ENCODE data around the gene ELMO1.

ELMO1 gene

DNA sequence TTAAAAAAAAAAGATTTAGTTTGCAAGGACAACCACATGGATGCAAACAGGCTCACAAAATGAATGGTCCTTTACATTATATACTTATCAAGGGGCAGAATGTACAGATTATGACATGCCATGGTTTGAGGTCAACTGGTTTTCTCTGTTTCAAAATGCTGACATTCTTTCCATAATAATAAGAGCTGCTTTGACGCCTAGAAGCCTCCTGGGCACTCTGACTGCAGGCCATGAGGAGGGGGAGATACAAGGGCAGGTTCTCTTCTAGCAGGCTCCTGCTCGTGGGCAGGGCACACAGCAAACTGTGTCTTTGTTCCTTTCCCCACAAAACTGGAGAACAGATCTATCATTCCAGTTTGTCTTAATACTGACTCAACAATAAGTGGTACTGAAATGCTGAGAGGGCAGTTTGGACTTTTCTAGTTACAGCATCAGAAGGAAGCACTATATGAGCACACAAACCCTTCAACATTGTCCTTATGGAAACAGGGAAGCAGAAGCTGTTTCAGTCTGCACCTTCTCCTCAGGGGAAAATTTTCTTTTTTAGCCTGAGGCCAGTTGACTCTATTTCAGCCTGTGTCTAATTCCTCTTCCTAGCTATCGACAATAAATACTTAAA lies 409.4 kb downstream of the ELMO1 start:
- DNase-seq: no peak

DNA sequence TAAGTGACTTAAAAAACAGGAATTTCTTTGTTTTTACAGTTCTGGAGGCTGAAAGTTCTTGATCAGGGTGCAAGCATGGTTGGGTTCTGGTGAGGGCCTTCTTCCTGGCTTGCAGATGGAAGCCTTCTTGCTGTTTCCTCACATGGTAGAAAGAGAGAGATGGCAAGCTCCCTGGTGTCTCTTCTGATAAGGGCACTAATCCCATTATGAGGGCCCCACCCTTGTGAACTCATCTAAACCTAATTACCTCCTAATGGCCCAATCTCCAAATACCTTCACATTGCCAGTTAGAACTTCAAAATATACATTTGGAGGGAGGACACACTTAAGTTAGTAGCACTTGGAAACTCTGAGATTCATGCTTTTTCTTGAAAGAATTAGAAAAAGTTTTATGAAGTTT lies 410.0 kb downstream of the ELMO1 start:
- no peak for DNase-seq

DNA sequence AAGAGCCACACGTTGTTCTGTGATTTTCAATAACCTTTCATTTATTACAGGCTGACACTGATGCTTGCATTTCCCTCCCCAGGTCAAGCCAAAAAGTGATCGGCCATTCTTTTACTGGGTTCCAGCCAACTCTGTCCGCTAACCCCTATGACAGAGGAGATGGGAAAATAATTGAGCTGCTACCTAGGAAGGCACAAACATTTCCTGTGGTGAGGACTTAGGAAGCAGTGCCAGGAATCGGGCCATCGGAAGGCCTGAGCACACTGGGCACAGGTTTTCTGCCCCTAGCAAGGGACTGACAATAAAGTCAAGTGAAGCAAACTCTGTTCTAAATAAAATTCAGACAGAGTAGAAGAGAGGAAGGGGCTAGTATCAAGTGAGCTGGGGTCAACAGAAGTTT lies 411.4 kb downstream of the ELMO1 start:
- no peak for DNase-seq

DNA sequence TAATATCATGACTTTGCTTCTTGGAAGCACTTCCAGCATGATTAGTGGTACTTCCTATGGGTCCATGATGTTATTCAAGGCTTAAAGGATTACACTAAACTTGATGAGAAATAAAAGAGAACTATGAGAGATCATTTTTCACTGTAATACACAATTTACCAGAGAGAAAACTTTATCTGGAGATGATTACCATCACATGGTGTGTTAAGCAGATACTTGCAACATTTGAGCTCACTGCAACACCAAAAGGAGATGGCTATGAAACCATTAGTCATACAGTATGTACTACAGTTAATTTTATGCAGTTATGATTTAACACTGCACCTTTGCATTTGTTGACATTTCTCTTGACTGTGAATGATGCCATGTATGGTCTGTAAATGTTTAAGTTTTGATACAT lies 413.0 kb downstream of the ELMO1 start:
- no peak for DNase-seq

DNA sequence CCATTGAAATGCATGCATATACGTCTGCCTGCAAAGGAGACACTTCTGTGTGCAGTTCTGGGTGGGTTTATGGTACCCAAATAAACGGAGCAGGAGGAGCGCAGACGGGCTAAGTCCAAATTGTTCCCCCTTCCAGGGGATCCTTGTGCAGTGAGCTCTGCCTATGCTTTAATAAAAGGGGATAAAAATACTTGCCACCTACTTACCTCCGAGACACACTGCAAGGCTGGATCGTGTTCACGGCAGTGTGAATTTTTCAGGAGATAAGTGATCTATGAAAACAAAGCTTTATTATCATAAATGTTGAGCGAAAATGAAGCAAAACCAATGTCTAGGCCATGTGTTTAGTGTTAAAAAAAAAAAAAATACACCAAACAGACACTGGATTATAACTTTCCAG lies 415.5 kb downstream of the ELMO1 start:
- DNase-seq: no peak

DNA sequence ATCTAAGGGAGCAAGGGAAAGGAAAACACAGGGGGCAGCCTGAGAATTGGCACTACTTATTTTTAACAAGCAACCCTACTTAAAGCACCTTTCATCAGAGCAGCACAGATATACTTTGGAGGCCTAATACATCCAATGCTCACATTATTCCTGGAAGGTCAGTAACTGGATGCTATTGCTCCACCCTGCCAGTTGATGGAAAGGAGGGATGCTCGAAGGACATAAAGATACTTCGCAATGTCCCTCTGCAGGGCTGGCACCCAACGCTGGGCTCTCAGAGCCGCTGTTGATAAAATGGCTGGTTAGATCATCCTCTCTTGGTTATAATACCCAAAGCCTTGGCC lies 416.4 kb downstream of the ELMO1 start:
- no peak for DNase-seq

DNA sequence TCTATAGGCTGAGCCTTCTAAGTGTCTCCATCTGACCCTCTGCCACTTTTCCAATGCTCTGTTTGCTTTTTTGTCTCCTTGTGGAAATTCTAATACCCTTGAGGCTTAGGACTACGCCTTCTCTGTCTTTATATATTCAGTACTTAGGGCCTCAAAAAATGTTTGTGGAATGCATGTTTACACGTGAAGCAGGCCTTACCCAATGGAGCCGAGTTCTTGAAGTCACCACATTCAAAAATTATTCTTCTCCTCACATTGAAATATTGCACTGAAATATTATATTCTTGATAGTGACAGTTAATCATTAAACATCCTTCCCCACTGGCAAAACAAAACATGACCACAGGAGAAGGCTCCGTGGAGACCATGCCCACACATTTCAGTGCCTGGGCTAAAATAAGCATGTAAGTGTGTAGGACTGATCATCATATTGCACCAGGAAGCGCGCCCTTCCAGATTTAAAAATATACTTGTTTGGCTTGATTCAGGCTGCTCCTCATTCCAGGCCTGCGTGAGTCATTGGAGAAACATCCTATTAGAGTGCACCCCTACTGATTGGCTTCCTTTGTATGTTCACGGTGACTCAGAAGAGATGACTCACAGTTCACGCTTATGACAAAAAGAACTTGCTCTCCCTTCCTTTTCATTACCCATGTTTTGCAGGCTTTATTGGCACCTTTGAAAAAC lies 416.9 kb downstream of the ELMO1 start:
- no peak for DNase-seq

DNA sequence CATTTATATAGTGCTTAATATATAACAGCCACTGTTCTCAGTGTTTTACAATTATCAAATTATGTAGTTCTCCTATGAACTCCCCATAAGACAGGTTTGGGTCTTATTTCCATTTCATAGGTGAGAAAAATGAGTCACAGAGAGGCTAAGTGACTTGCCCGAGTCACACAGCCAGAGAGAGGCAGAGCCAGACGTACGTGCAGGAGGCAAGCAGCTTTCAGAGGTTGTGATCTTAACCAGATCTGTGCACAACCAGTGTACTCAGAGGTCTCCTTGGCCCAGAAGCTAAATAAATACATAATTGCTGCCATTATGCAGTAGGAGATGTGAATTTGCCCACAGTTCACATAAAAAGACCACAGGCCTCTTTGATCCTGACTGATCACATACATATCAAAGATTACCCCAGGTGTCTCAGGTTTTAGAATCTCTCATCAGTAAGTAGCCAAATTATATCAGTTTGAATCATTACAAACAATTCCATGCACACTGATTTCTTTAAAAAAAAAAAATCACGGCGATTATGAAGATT lies 419.7 kb downstream of the ELMO1 start:
- no peak for DNase-seq

DNA sequence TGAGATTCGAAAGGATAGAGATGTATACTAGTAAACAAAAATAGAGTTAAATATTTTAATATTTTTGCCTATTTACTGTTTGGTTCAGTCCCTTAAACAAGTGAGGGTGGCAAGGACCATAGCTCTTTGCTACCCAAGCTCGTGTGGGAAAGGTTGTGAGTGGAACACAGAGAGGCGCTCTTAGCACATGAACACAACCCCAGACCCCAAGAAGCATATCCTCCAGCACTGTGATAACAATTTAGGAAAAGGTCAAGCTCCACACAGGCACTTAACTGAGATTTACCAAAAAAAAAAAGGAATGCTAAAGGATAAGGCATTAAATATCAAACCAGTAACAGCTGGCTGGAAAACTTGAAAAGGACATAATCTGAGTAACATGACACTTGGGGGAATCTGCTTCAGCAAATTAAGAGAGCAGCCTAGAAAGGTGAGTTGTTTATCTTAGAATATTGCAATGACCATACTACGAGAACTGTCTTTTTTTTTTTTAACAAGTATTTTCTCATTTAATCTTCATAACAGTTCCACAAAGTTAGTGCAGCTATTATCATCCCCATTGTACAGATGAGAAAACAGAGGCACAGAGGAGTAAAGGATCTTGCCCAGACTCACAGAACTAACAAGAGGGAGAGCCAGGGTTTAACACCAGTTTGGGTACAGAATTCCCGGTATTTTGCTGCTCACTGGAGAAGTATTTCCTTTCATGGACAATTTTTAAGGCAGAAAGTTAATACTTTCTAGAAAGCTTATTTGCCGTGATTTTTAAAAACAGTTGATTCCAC lies 420.9 kb downstream of the ELMO1 start:
- no peak for DNase-seq

DNA sequence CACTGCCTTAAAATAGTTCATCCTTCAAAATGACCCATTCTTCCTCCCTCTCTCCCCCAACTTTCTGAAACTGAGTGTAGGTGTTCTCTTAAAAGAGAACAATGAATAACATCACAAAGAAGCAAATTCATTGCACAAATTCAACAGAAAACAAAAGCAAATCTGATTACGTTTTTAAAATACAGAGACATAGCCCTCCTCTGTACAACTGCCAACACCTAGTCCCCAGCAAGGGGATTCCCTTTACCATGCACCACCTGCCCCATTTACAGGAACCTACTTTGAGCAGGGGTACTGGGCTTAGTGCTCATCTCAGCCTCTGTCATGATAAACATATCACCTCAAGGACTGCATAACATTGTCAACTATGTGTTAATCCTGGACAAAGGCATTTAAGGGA lies 421.6 kb downstream of the ELMO1 start:
- DNase-seq: no peak

DNA sequence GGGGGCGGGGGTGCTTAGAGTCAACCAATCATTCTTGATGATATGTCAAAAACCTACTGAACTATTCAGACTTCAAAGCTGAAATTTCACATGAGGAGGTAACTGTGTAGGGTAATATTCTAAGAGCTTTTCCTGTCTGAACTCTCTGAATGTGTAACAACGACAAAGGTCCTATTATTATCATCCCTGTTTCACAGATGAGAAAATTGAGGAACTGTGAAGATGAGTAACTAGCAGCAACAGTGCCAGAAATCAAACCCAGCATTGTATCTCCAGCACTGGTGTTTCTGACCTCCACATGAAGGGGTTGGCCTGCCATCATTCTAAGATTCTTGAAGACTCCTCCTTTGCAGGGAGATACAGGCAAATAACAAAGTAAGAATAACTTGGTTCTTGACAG lies 429.7 kb downstream of the ELMO1 start:
- no peak for DNase-seq

DNA sequence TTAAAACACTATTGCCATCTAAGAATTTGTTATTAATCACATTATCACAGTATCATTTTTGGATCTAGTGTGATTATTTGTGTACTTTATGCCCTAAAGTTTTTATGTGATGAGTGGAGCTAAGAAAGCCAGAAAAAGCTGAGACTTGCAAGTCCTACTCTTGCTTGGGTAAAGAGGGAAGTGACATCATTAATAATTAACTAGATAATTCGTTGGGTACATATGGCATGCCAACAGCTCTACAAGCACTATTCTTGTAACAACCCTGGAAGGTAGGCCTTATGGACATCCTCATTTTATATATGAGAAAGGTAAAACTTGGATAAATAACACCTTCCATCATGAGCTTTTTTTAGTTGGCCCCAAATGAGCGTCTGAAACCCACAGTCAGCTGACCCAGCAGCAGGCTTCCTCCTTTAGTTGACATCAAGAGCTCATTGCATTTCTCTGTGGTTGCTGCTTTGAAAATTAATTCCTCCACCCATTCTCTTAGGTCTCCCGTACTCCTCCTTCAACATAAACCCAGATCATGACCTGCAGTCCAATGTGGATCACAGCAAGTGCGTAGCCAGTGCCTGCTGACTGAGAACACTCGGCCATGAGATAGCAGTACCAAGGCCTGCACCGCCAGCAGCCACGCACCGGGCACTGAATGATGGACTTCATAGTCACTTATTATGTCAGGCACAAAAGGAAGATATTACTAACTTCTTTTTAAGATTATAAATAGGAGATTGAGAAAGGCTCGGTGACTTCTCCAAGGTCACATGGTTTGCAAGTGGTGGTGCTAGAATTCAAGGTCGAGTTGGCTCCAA lies 432.4 kb downstream of the ELMO1 start:
- DNase-seq: no peak

DNA sequence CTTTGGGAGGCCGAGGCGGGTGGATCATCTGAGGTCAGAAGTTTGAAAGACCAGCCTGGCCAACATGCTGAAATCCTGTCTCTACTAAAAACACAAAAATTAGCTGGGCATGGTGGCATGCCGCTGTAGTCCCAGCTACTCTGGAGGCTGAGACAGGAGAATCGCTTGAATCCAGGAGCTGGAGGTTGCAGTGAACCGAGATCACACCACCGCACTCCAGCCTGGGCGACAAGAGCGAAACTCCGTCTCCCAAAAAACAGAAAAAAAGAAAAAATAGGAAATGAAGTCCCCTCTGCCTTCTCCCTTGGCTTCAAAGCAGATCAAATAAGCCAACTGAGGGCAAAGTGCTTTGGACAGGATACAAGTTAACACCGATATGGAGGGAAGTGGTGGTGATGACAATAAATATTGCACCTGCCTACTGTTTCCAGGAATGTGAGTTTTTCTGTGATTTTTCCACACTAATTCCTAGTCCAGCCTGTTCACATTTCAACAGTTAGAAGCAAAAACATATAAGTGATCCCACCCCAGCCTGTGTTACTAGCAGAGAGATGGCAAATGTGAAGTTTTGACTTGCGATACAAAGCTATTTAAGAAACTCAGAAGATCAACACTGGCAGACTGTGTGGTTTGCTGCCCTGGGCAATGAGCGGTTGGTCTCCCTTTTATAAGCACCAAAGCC lies 433.2 kb downstream of the ELMO1 start:
- DNase-seq: no peak

DNA sequence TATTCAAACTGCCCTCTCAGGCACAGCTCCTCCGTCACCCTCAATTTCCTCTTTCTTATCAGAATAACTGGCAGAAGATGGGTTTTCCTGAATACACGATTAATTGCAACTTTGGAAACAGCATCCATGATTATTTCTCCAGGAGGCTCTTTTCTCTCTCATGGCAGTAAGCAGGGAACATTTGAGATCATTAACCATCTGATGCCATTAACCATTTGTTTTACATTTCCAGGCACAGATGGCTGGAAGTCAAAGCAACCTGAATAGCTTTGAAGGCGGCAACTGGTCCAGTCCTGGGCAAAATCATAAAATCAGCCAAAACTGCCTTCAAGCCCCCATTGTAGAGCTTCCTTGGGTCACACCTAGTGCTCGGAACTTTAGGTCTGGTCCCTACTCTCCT lies 434.9 kb downstream of the ELMO1 start:
- DNase-seq: no peak

DNA sequence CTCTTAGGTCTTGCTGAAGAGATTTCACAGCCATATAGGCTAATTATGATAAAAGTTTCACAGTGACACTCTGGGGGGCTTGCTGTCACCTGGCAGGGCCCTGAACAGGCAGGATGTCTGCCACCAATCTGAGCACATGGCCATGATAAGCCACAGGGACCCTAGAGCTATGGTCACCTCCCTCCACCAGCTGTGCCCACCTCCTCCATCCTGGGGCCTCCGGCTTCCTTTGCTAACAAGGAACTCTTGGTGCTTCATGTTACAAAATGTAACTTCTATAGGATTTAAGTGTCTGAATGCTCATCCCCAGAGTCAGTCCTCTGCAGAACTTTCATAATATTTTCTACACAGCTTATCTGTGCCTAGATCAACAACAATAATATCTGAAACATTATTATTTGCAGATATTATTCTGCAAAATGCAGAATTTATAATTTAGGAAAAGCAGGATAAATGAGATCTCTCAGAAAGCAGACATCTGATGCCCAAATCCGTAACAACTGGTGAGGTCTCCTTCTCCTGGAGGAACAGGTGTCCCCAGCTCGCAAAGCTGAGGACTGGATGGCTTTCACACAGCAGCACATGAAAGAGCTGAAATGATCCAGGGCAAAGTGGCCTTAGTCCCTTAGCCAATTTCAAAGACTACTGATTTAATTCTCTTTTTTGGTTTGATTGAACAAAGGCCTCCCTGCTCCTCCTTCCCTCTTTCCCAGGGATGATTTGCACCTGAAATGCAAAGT lies 437.3 kb downstream of the ELMO1 start:
- DNase-seq: no peak

DNA sequence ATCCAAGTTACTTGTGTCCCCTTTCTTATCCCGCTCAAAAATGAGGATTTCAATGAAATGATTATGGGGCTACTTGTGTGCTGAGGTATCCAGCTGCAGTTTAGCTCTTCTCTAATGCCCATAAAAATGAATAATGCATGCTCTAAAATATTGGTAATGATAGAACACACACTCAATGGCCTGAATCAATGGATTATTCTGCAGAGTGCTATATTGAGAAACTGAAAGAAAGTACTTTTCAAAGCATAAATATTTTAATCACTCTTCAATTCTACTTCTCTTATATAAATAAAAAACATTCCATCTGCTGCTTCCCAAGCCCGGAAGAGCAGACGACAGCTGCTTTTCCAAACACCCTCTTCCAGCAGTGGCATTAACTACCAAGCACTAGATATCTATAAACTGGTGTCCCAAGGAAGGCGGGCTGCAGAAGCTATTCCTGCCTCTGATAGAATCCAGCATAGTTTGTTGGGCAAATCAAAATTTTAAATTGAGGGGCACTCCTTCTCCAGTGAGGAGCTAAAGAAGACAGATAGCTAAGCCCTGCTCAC lies 439.5 kb downstream of the ELMO1 start:
- peak; percentile 52 for DNase-seq

DNA sequence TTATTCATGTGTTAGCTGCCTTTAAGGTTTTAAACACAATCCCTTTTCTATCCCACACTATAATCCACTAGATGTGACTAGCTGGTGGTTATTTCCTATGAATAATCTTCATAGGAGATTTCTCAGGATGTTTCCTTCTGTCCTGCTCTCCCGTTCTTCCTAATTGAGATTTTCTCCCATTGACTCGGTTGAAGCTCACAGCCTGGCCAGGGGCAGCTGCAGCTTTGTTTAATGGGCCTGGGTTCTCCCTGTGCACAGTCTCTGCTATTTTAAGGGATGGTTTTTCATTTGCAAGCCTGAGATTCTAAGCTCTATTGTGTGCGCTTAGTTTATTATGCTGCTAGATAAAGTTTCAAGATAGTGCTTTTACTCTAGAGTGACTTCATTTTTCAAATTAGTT lies 441.0 kb downstream of the ELMO1 start:
- peak; percentile 92 for DNase-seq

DNA sequence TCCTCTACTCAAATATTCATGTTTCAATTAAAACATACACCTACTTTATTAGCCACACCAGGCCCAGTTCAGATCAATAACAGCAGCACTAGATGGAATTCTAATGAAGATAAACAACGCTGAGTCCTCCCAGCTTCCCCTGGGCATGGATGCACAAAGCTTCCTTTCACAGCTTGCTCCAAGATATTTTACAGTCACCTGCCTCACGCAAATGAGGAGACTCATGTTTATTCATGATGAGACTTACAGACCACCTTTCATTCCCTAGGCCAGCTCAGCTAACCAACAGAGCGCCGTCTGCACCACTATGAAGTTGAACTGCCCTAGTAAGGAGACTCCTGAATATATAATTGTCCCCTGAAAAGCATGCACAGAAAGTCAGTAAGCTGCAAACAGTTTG lies 441.4 kb downstream of the ELMO1 start:
- peak; percentile 99 for DNase-seq

DNA sequence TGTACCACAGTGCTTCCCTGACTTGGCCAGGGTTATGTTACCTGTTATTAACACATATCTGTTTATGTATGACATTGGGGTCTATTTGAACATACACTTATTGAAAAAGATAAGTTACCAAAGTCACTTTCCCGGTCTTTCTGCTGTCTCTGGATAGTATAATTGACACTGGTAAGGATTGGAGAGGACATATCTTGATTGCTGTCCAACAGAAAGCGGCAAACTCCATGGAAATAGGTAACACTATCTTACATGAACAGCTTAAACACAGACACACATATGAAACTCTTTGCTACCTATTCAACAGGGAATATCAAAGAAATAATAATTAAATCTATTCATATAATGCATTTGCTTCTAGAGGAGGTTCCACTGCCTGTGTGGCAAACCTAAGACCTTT lies 441.9 kb downstream of the ELMO1 start:
- DNase-seq: no peak

DNA sequence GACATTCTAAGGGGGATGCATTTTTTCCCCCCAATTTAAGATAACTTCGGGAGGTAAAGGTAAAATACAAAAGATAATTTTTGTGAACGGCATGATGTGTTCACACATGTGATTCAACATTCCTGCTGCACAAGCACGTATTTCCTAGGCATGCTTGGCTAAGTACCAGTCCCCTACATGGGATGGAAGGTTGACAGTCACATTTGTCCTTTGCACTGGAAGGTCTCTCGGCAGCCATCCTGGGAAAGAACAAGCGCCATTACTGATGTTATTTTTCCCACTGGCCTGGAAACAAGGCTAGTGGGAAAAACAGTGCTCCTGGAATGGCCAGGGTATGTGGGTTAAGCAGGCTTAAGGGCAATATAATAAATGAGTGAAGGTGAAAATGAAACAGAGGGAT lies 448.2 kb downstream of the ELMO1 start:
- DNase-seq: no peak

DNA sequence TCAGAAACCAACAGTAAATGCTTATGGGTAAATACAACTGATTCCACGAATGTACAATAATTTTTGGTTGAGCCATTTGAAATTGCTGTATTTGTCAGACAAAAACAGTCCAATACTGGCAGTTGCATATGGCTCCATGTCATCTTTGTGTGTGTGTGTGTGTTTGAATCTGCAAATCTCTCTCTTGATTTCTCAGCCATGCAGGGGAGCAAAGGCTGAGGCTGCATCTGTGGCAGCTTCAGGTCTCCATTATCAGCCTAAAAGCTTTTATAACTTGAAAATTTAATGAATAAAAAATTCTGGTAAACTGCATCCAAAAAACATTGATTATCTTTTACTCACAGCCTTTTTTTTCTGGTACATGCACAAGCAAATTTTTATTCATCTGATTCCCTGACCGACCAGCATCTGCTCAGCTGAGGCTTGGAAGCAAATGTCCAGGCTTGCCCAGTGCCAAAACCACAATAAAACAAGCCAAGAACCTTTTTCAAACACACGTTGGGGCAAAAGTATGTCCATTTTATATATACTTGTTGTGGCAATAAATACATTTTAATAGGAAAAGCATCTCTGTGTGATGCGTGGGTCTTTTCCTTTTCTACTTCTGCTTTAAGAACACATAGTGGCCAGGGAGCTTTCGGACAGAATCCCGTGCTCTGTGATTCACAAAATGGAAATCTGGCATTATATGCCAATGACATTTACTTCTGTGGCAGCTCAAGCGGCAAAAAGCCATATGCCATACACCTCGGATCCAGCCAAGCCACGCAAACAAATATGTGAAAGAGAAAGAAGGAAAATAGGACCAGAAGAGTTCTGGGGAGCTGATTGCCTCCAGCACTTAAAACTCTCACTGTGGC lies 448.8 kb downstream of the ELMO1 start:
- DNase-seq: no peak
